CD14-positive monocyte (primary cell): ENCODE measurements around the gene MICAL1. TPM values are rescaled to one million over a fixed set of nuclear protein-coding genes. Genes with fewer than 3 reads are reported as not detected.

Source experiments
- DNase-seq, 3 donors: peaks; one replicate each; pipeline ENCODE4 v3.0.0-alpha.2; 2011 to 2022
- H2AFZ ChIP-seq: 2 replicates; pipeline ENCODE4 v1.6.0; 2012; ENCODE audit warnings: mild to moderate bottlenecking, low read depth, low read length, inconsistent platforms; ENCODE audit not compliant: insufficient read depth, poor library complexity, severe bottlenecking
- H3K27ac ChIP-seq, 2 donors: 1 replicate in 1 of 2; 2 replicates in 1 of 2; pipeline ENCODE4 v1.5.1; 2012 to 2013; ENCODE audit warnings: low read length in 2 of 2, control low read depth in 1 of 2, inconsistent platforms in 1 of 2, low read depth in 1 of 2, mild to moderate bottlenecking in 1 of 2
- H3K27me3 ChIP-seq, 2 donors: one replicate each; pipeline versions ENCODE4 v1.6.0 to v1.6.1; 2011 to 2013; ENCODE audit warnings: low read length in 2 of 2; ENCODE audit not compliant: control insufficient read depth in 2 of 2, insufficient read depth in 2 of 2
- H3K36me3 ChIP-seq, 2 donors: replicated peaks in 1 of 2; 1 replicate in 1 of 2; 2 replicates in 1 of 2; pipeline versions ENCODE4 v1.5.1 to v1.6.1; 2012 to 2013; ENCODE audit warnings: low read length in 2 of 2, control low read depth in 1 of 2, inconsistent platforms in 1 of 2, mild to moderate bottlenecking in 1 of 2; ENCODE audit not compliant: insufficient read depth in 2 of 2, control insufficient read depth in 1 of 2
- H3K4me1 ChIP-seq, 2 donors: 1 replicate in 1 of 2; 2 replicates in 1 of 2; pipeline versions ENCODE4 v1.5.1 to v1.6.1; 2012 to 2013; ENCODE audit warnings: low read length in 2 of 2, control low read depth in 1 of 2, inconsistent platforms in 1 of 2, mild to moderate bottlenecking in 1 of 2, moderate library complexity in 1 of 2; ENCODE audit not compliant: insufficient read depth in 2 of 2, control insufficient read depth in 1 of 2
- H3K4me2 ChIP-seq: replicated peaks from 2 replicates; pipeline ENCODE3; 2012; ENCODE audit warnings: low read length, moderate library complexity, mild to moderate bottlenecking; ENCODE audit not compliant: poor library complexity, severe bottlenecking; ENCODE audit errors: extremely low read depth
- H3K4me3 ChIP-seq, 3 experiments: fragments of 200-600 bp in 1 of 3; sonication (generic) in 1 of 3; replicated peaks in 1 of 3; 1 replicate in 2 of 3; 2 replicates in 1 of 3; pipeline ENCODE4 v1.5.1; 2011 to 2013; ENCODE audit warnings: low read length in 3 of 3, mild to moderate bottlenecking in 3 of 3, control low read depth in 2 of 3, low read depth in 2 of 3, inconsistent platforms in 1 of 3, moderate library complexity in 1 of 3
- H3K79me2 ChIP-seq: 2 replicates; pipeline ENCODE4 v1.6.0; 2012; ENCODE audit warnings: mild to moderate bottlenecking, control low read depth, inconsistent platforms, low read length, moderate library complexity; ENCODE audit not compliant: insufficient read depth
- H3K9ac ChIP-seq: 2 replicates; pipeline ENCODE4 v1.6.0; 2017; ENCODE audit warnings: low read length, mild to moderate bottlenecking; ENCODE audit not compliant: insufficient read depth, poor library complexity, severe bottlenecking
- H3K9me3 ChIP-seq, 2 donors: replicated peaks in 1 of 2; 1 replicate in 1 of 2; 2 replicates in 1 of 2; pipeline versions ENCODE4 v1.5.1 to v1.6.1; 2012 to 2013; ENCODE audit warnings: low read length in 2 of 2, control low read depth in 1 of 2; ENCODE audit not compliant: control insufficient read depth in 1 of 2, insufficient read depth in 1 of 2
- H4K20me1 ChIP-seq: 2 replicates; pipeline ENCODE4 v1.6.0; 2012; ENCODE audit warnings: mild to moderate bottlenecking, low read length, control low read depth, moderate library complexity; ENCODE audit not compliant: insufficient read depth
- H3K27ac Mint-ChIP-seq, 7 donors: one replicate each; pipeline ENCODE4 v1.8.0; 2020; ENCODE audit warnings: mild to moderate bottlenecking in 7 of 7, mixed read lengths in 7 of 7, moderate library complexity in 6 of 7, inconsistent platforms in 2 of 7
- H3K27me3 Mint-ChIP-seq, 3 donors: one replicate each; pipeline ENCODE4 v1.8.0; 2021 to 2022; ENCODE audit warnings: low read depth in 3 of 3, mild to moderate bottlenecking in 3 of 3, mixed read lengths in 3 of 3, moderate library complexity in 3 of 3, inconsistent platforms in 1 of 3
- H3K36me3 Mint-ChIP-seq, 2 donors: one replicate each; pipeline ENCODE4 v1.8.0; 2020; ENCODE audit warnings: mixed read lengths in 2 of 2, inconsistent platforms in 1 of 2, mild to moderate bottlenecking in 1 of 2
- H3K4me1 Mint-ChIP-seq: one replicate; pipeline ENCODE4 v1.8.0; 2020; ENCODE audit warnings: mild to moderate bottlenecking, mixed read lengths
- H3K4me3 Mint-ChIP-seq, 2 donors: one replicate each; pipeline ENCODE4 v1.8.0; 2020; ENCODE audit warnings: mild to moderate bottlenecking in 2 of 2, mixed read lengths in 2 of 2, moderate library complexity in 1 of 2
- H3K9me3 Mint-ChIP-seq, 7 donors: one replicate each; pipeline ENCODE4 v1.8.0; 2020 to 2022; ENCODE audit warnings: mixed read lengths in 7 of 7, mild to moderate bottlenecking in 6 of 7, moderate library complexity in 6 of 7, inconsistent platforms in 2 of 7
- CTCF ChIP-seq: fragments of 200-600 bp; IDR thresholded peaks from one replicate; pipeline ENCODE4 v1.8.0; 2022; ENCODE audit warnings: antibody characterized with exemption, mild to moderate bottlenecking
- WGBS: methylation state at CpG from one replicate; pipeline ENCODE4 v1.1.5; 2013; ENCODE audit warnings: missing lambda C conversion rate; ENCODE audit not compliant: insufficient coverage; 5-methylcytosine and 5-hydroxymethylcytosine counted together
- intact Hi-C, 2 donors: fragments of 100-400 bp; cut with micrococcal nuclease; formaldehyde crosslinking; loops; one replicate each; pipeline versions ENCODE4 v1.15.0 to v1.15.1; 2023
- polyA minus RNA-seq: library from RNA; depleted of rRNA, polyadenylated mRNA; stranded (reverse); fragments of >200 nt; gene quantifications from 2 replicates; pipeline ENCODE4 v1.2.3, GENCODE V29; 2012
- polyA plus RNA-seq, 3 donors: library from polyadenylated mRNA; depleted of rRNA in 1 of 3; unstranded in 2 of 3; stranded (reverse) in 1 of 3; fragments of 300-500 nt in 2 of 3; fragments of >200 nt in 1 of 3; fragmentation: Illumina TruSeq in 2 of 3; gene quantifications; 1 replicate in 2 of 3; 2 replicates in 1 of 3; pipeline ENCODE4 v1.2.3, GENCODE V29; 2012 to 2021
- total RNA-seq, 12 experiments: library from RNA in 1 of 12; stranded (reverse) in 1 of 12; fragments of 120-200 nt in 1 of 12; gene quantifications; one replicate each; pipeline ENCODE4 v1.2.4 and lab custom pipeline; 2013 to 2026; ENCODE audit warnings: mixed read lengths in 6 of 12, inconsistent platforms in 1 of 12

Gene MICAL1
- total RNA-seq (2013) = 76.5 TPM
- polyA plus RNA-seq = 100 to 1,000 TPM in 1 of 3 donors, 10 to 100 TPM in 1, 1 to 10 TPM in 1; 7.5 to 227 (median 13.2) TPM
- polyA minus RNA-seq = 66.2 and 67.1 TPM in 2 replicates
- 33.5 to 186 (median 115) reads per million in 11 experiments for total RNA-seq (lab: John Stamatoyannopoulos, UW)

GRCh38 chr6:109455437-109456110, at the start of gene MICAL1:
Gene MICAL1, minus strand, starts transcription at chr6:109455772. Its CDS starts 1,576 bp downstream, at chr6:109454196.
- WGBS = under 1% methylated on average over 42 of the region's 70 CpGs
- Histone ChIP-seq H3K27me3 (no peaks in the 10 kb centered on the region), H3K9ac (peak within 1 kb of the TSS; percentile 70), H3K4me2 (peak within 1 kb of the TSS; percentile 81), H3K36me3 (peaks cover 16 to 29% of the 10 kb centered on the region in 2 donors), H3K4me3 (peak within 1 kb of the TSS; percentile 51 to 97 (median 78)), H4K20me1 (peaks cover 27% of the 10 kb centered on the region), H3K27ac (peak within 1 kb of the TSS; percentile 84 to 93), H3K9me3 (no peaks in the 10 kb centered on the region), H2AFZ (peak within 1 kb of the TSS; percentile 64), H3K79me2 (peaks cover 50% of the 10 kb centered on the region), H3K4me1 (peaks cover 49 to 57% of the 10 kb centered on the region in 2 donors)
- Mint-ChIP-seq H3K4me3 (peak within 1 kb of the TSS; percentile 96 to 98), H3K4me1 (peaks cover 51% of the 10 kb centered on the region), H3K27ac (peak within 1 kb of the TSS; percentile 88 to 99 (median 97)), H3K9me3 (peaks cover 0 to 3% (median 0%) of the 10 kb centered on the region in 7 donors), H3K36me3 (peaks cover 25 to 35% of the 10 kb centered on the region in 2 donors), H3K27me3 (no peaks in the 10 kb centered on the region)
- intact Hi-C loops = loop anchor here (2.0 to 10.0 kb wide), 3 partner anchors 27 to 361 kb away; partner anchors contain the start of genes CD164 (in 1 of the 2), CEP57L1 (in 1 of the 2), SESN1 (in 1 of the 2) and ZBTB24 (in 1 of the 2)
- DNase-seq = peak; percentile 72 to 78 (median 77)
- peak; percentile 35 for TF ChIP-seq CTCF

- Histone ChIP-seq H4K20me1 (no peaks in the 10 kb centered on the region), H3K27me3 (no peaks in the 10 kb centered on the region), H3K79me2 (no peaks in the 10 kb centered on the region), H3K27ac (no peak overlapping the region), H3K9ac (no peak overlapping the region), H3K9me3 (no peaks in the 10 kb centered on the region), H3K4me1 (no peaks in the 10 kb centered on the region), H3K36me3 (no peaks in the 10 kb centered on the region), H3K4me2 (no peak overlapping the region), H3K4me3 (no peak overlapping the region), H2AFZ (no peak overlapping the region)
- no peak for DNase-seq
- no peak for TF ChIP-seq CTCF
- H3K4me1 Mint-ChIP-seq = no peaks in the 10 kb centered on the region
- H3K27me3 Mint-ChIP-seq = no peaks in the 10 kb centered on the region
- no peaks in the 10 kb centered on the region for H3K36me3 Mint-ChIP-seq
- no peak overlapping the region for H3K27ac Mint-ChIP-seq
- 39% methylated on average over 2 of the region's 10 CpGs for WGBS
- H3K9me3 Mint-ChIP-seq = peaks cover 0 to 2% (median 0%) of the 10 kb centered on the region in 7 donors
- H3K4me3 Mint-ChIP-seq = no peak overlapping the region
- intact Hi-C loops = no loop called here
Observed at GRCh38 chr6:109503327-109504224, 48.0 kb upstream of the MICAL1 start.
